ENCODE results near the gene HECA.

Gene HECA

GRCh38 chr6:139161169-139161568, 26.3 kb downstream of the HECA start:
- DNase-seq: no peak

GRCh38 chr6:139161817-139162284, 27.0 kb downstream of the HECA start:
- DNase-seq: no peak

- DNase-seq: no peak
Observed at GRCh38 chr6:139164001-139164400, 29.1 kb downstream of the HECA start.

- DNase-seq: no peak
Observed at GRCh38 chr6:139165324-139165723, 30.4 kb downstream of the HECA start.

- no peak for DNase-seq
Observed at GRCh38 chr6:139166238-139166955, 31.5 kb downstream of the HECA start.

GRCh38 chr6:139166956-139167313, 32.1 kb downstream of the HECA start:
- DNase-seq: no peak

GRCh38 chr6:139172151-139172550, 37.3 kb downstream of the HECA start:
- DNase-seq: no peak

- DNase-seq: no peak
Observed at GRCh38 chr6:139172567-139172966, 37.7 kb downstream of the HECA start.

GRCh38 chr6:139173172-139173571, 38.3 kb downstream of the HECA start:
- no peak for DNase-seq

- no peak for DNase-seq
Observed at GRCh38 chr6:139173822-139174221, 38.9 kb downstream of the HECA start.

- no peak for DNase-seq
Observed at GRCh38 chr6:139174961-139175360, 40.1 kb downstream of the HECA start.

- DNase-seq: no peak
Observed at GRCh38 chr6:139175389-139175948, 40.6 kb downstream of the HECA start.

- DNase-seq: no peak
Observed at GRCh38 chr6:139181236-139181635, 46.4 kb downstream of the HECA start.

GRCh38 chr6:139184047-139184446, 49.2 kb downstream of the HECA start:
- no peak for DNase-seq

GRCh38 chr6:139184459-139184858, 49.6 kb downstream of the HECA start:
- no peak for DNase-seq

- DNase-seq: no peak
Observed at GRCh38 chr6:139186242-139186641, 51.4 kb downstream of the HECA start.

- no peak for DNase-seq
Observed at GRCh38 chr6:139186692-139187091, 51.8 kb downstream of the HECA start.

- no peak for DNase-seq
Observed at GRCh38 chr6:139187489-139187888, 52.6 kb downstream of the HECA start.

- no peak for DNase-seq
Observed at GRCh38 chr6:139189665-139190064, 54.8 kb downstream of the HECA start.

GRCh38 chr6:139194740-139195139, 59.9 kb downstream of the HECA start:
- no peak for DNase-seq

GRCh38 chr6:139198529-139199288, 63.8 kb downstream of the HECA start:
- DNase-seq: no peak

GRCh38 chr6:139201378-139201777, 66.5 kb downstream of the HECA start:
- DNase-seq: no peak

- no peak for DNase-seq
Observed at GRCh38 chr6:139204978-139205377, 70.1 kb downstream of the HECA start.

GRCh38 chr6:139205843-139206242, 71.0 kb downstream of the HECA start:
- no peak for DNase-seq

Data from C1 segment of cervical spinal cord (tissue), 14 donors.